ENCODE results near the gene SMC2.
A peak's percentile ranks its signal among the peaks of the same experiment; 100 is the strongest.

The SMC2 gene

GRCh38 chr9:104093647-104094533 is at the start of gene SMC2:
SMC2 (plus strand) TSS chr9:104094309; CDS start chr9:104095385, 1,076 bp downstream.
- peak; percentile 91 to 92 for DNase-seq

DNA sequence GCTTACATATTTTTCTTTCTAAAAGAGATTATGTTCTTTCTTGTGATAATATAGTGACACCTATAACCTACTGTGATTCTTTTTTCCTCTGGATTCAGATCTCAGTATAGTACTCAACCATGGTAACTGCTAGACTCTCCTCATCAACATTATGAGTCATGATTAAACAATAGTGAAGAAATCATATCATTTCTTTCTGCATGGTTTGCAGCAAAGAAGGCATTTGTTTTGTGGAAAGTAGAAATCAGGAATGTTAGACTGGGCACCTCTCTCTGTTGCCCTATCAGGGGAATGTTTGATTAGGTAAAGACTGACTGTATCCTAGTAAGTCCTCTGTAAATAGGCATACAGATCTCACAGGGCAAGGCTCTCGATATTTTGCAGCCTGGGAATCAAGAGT is 25.6 kb upstream of the SMC2 start:
- DNase-seq: no peak

- DNase-seq: no peak
Measured at GRCh38 chr9:104069288-104069687, 24.8 kb upstream of the SMC2 start.

DNA sequence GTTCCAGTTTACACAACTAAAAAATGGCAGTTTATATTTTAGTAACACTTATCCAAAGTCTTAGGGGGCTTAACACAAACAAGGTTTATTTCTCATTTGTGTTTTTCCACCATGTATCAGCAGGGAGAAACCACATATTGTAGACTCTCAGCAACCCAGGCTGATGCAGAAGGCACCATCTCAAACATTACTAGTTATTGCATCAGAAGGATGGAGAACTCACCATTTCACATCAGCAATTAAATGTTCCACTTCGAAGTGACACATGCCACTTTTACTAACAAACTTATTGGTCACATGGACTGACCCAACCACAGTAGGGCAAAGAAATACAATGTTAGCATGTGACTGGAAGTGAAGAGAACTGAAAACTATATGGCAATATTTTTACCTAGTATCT is 22.5 kb upstream of the SMC2 start:
- no peak for DNase-seq

GRCh38 chr9:104073098-104073769 is 20.9 kb upstream of the SMC2 start:
- no peak for DNase-seq

- no peak for DNase-seq
Measured at GRCh38 chr9:104073770-104074133, 20.4 kb upstream of the SMC2 start.

DNA sequence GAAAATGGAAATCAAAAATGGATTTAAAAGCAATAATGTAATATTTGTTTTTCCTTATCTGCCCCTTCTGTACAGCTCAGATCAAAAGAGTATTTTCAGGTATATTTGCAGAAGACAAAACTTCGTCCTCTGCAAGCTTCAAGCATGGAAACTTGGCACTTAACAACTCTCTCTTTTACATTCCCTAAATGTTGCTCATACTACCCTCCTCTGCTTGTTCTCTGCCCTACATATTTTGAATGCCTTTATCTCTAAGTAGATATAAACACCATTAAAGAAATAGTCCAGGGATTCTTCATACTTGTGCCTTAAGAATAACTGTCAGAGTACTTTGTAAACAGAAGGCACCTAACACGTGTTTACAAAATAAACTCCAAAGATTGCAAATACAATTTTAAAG is 19.2 kb upstream of the SMC2 start:
- no peak for DNase-seq

GRCh38 chr9:104075801-104076753 is 18.0 kb upstream of the SMC2 start:
- no peak for DNase-seq

DNA sequence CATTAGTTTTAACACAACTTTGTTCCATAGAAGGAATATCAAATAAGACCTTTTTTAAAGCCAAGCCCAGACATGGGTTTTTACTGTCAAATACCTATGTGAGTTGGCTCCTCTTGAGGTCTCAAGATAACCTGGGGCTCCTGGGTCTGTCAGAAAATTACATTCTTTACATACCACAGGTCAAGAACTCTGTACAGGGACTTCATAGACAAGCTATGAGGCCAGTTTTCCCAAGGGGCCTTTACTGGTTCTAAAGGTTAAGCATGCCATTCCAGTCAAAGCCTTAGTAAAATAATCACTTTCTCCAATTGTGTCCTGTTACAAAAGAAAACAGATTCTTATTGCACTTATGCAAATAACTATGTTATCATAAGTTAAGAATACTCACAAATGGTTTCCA is 15.5 kb upstream of the SMC2 start:
- DNase-seq: no peak

GRCh38 chr9:104080983-104081382 is 13.1 kb upstream of the SMC2 start:
- DNase-seq: no peak

DNA sequence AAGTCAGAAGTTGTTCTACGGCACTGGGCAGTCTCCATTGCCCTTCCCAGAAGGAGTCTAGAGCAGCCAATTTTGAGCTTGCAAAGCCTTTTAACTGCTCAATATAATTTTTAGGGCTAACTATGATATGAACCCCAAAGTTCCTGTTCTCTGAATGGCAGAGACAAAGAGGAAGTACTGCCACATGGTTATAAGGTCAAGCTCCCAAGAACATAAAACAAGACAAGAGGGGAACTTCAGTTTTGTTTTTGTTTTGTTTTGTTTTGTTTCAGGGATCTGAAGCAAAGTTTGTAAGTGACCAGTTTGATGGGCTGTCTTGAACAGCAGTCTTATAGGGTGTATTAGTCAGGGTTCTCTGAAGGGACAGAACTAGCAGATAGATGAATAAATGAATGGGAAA is 11.9 kb upstream of the SMC2 start:
- no peak for DNase-seq

- no peak for DNase-seq
Measured at GRCh38 chr9:104085525-104085924, 8.6 kb upstream of the SMC2 start.

- no peak for DNase-seq
Measured at GRCh38 chr9:104087894-104088293, 6.2 kb upstream of the SMC2 start.

- DNase-seq: no peak
Measured at GRCh38 chr9:104088416-104088815, 5.7 kb upstream of the SMC2 start.

DNA sequence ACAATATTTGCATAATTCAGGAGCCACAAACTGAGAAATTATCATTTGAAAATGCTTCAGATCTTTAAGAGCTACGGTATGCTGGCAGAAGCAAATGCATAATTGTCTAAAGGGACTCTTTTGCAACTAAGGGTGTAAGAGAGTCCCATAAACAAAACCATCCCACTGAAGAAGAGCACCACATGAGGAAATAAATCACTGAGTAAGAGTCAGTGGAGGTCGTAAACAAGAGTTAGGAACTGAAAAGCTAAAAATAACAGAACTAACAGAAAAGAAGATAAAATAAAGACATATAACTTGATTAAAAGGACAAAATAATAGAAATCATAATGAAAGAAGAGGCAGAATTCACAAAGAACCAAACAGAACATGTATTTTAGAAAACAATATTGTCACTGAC is 3.5 kb upstream of the SMC2 start:
- no peak for DNase-seq

DNA sequence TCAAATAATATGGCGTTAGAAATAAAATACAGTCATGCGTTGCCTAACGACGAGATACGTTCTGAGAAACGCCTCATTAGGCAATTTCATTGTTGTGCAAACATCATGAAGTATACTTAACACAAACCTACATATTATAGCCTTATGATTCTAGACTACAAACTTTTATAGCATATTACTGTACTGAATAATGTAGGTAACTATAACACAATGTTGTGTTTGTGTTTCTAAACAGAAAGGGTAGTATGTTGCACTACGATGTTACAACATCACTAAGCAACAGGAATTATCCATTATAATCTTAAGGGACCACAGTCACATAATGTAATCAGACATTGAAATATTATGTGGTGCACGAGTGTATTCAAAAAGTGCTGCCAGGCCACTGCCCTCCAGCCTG is 3.0 kb upstream of the SMC2 start:
- DNase-seq: no peak

DNA sequence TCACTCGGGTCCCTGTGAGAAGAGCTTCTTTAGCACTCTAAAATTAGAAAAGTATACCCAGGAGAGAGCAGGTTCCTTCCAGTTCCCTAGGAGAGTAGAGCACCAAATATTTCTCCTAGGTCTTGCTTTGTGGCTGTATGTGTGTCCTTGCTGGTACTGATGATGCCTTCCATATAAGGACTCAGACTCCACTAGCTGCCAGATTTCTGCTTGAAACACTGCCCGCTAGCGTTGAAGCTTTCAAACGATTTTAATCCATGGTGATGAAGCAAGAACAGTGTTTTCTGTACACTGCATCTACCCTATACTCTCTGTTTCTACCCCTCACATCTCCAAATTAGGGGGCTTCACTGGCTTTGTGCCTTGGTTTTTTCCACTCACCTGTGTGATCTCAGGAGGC is 2.4 kb upstream of the SMC2 start:
- DNase-seq: no peak

GRCh38 chr9:104092192-104092591 is 1.9 kb upstream of the SMC2 start:
- DNase-seq: no peak

DNA sequence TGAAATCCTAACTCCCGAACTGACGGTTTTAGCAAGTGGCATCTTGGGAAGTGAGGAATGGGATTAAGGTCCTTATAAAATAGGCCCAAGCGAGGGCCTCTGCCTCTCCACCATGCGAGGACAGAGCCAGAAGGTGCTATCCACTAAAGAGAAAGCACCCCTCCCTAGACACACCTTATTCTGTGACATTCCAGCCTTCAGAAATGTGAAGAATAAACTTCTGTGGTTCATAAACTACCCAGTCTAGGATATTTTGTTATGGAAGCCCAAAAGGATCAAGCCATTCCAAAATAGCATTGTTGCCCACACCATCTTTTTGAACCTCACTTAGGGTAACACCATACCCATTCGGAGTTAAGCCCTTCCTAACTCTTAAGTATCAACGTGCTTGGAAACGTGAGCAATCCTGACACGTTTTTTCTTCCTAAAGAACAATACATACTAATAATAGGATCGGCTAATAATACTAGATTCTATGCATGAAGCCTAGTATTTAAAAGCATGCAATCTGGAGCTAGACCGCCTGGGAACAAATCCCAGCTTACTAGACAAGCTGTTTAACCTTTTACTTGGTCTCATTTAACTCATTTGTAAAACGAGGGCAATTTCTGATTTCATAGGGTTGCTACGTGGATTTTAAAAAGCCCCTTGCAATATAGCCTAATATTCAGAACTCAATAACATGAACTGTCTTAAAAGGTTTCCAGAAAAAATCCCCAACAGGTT is 1.1 kb upstream of the SMC2 start:
- no peak for DNase-seq

- no peak for DNase-seq
Measured at GRCh38 chr9:104094534-104095015, 466 bp downstream of the SMC2 start.

DNA sequence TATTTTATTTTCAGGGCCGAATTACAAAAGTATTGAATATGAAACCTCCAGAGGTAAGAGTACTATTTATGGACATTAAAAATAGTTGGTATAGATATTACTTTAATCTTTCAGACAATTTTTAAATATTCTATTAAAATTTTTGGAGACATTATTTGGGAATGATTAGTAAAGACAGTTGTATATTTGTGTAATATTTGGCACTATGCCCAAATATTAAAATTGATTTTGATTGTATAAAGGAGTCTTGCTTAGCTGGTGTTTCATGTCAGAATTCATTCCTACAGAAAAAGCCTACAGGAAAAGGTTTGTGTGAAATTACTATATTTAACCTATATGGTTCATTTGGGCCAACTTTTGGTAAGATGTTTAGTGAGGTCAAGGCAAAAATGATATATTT is 5.5 kb downstream of the SMC2 start:
- no peak for DNase-seq

DNA sequence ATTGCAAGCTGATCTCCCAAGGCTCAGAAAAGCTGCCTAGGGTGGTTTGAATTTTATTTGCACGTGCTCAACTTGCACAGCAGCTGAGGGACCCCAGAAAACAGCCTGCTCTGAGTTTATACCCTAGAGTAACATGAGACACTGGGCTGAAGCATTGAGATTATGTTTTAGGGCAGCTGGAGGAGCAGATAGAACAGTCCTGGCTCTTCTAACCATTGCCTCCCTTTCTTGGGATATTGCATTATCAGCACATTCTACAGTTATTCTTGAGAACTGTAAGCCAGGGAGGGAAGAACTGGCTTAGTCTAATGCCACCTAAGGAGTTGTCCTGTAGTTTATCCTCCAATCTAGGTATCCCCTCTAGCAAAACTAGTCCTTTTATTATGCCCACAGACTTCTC is 10.3 kb downstream of the SMC2 start:
- DNase-seq: no peak

GRCh38 chr9:104107799-104108198 is 13.7 kb downstream of the SMC2 start:
- DNase-seq: no peak
